Frontal cortex (tissue), 4 donors: Measurements from ENCODE around the gene ZDHHC12. TPM values are rescaled to one million over a fixed set of nuclear protein-coding genes. Genes with fewer than 3 reads are reported as not detected.

Experiments used
- DNase-seq, 2 donors: peaks; one replicate each; pipeline ENCODE4 v3.0.0; 2012; ENCODE audit warnings: low spot score in 2 of 2
- FAIRE-seq: peaks from 2 replicates; lab custom pipeline; 2012; peaks lifted over from hg19 to GRCh38; lab: Jason Lieb, UNC
- total RNA-seq: library from RNA; depleted of rRNA; stranded (reverse); fragments of >200 nt; gene quantifications from one replicate; pipeline ENCODE4 v1.2.3, GENCODE V29; 2014
- donor health status: control.
- donor health status: control.
- donor health status: control.

Gene ZDHHC12
- total RNA-seq, 1 donor from 2014 or later, result 1.2 TPM

DNA sequence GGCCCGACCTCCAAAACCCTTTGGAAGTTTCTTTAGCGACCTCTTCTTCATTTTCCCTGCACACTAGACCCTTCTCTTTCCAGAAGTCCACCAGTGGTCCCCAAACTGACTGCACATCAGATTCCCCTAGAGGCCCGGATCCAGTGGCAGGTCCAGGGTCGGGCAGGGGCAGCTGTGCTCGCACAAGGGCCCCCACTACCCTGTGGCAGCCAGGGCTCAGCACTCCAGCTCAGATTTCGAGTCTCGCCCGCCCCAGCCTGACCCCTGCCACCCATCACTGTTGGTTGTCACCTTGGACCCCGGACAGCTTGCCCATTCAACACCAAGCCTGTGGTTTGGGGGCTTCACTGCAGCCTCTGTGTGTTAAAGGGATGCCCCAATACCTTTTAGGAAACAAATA lies 7.8 kb upstream of the ZDHHC12 start:
- DNase-seq (no peak), FAIRE-seq (no peak)

DNA sequence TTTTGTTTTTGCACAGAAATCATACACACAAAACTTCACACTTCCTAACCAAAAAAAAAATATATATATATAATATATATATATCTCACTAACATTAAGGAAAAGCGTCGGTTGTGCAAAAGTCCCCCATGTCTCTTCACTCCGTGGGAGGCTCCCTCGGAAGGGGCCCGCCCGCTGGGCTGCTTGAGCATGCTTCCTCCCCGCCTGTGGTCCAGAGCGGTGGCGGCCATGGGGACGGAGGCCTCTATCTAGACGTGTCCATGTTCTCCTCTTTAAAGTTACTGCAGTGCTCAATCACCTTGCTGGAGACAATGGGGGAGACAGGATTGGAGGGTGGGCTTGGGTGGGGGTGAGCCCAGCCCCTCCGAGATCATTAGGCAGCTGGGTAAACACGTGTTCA lies 7.2 kb upstream of the ZDHHC12 start:
- DNase-seq (no peak), FAIRE-seq (no peak)

DNA sequence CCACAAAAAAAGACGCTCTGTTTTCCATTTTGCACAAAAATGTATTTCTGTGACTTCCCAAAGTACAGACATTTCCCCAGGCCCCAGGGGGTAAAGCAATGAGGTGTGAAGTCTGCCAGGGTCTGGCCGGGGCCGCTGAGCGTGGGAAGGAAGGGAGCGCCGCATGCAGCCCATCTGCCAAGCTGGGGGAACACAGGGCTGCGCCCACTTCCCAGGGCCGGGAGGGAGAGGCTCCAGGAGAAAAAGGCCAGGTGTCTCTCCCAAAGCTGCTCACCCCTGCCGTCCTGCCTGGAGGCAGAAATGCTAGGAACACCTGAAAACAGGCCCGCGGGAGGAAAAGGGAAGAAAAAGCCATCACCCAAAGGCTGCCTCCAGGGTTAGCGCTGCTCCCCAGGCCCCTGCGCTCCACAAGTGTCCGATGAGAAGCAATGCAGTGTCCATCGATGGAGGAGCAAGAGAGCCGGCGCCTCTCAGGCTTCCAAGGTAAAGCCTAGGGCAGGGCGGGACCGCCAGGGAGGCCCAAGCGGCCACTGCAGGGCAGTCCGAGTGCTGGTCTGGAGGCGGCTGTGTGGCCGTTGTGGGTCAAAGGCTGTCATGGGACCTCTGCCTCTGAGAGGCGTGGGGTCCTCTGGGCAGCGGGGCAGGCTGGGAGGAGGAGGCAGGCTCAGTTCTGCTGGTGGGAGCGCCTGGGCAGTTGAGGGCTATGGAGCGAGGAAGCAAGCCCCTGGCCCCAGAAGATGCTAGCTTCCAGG lies 6.0 kb upstream of the ZDHHC12 start:
- DNase-seq (no peak), FAIRE-seq (no peak)

DNA sequence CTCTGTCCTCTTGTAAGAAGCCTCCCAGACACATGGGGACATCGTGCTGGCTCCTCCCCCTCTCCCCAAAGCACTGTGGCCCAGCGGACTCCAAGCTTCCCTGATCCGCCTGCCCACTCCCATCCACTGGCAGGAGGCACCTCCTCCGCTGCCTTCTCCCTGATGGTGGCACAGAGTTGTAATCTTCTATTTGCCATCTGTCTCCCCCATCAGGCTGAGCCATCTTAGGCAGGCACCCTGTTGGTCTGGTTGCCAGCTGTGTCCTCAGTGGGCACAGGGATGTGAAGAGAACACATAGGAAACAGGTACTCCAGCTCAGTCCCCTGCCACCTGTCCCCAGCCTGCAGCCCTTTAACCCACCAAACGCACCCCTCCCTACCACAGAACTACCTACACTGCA lies 5.4 kb upstream of the ZDHHC12 start:
- FAIRE-seq, result no peak
- no peak for DNase-seq

DNA sequence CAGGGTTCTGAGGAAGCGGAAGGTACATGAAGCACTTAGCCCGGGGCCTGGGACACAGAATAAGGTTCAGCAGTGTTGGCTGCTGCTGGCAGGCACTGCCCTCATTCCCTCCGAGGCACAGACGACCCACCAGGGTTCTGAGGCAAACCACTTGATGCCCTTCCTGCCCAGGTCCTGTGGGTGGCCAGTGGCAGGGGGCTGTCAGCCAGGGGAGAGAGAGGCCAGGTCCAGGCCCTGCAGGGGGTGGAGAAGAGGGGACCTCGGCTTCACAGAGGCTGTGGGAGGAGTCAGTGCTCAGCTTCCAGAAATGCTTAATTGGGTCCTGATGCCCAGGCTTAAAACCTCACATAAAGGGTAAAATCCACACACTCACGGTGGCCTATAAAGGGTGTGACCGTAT lies 4.4 kb upstream of the ZDHHC12 start:
- DNase-seq (no peak), FAIRE-seq (no peak)

DNA sequence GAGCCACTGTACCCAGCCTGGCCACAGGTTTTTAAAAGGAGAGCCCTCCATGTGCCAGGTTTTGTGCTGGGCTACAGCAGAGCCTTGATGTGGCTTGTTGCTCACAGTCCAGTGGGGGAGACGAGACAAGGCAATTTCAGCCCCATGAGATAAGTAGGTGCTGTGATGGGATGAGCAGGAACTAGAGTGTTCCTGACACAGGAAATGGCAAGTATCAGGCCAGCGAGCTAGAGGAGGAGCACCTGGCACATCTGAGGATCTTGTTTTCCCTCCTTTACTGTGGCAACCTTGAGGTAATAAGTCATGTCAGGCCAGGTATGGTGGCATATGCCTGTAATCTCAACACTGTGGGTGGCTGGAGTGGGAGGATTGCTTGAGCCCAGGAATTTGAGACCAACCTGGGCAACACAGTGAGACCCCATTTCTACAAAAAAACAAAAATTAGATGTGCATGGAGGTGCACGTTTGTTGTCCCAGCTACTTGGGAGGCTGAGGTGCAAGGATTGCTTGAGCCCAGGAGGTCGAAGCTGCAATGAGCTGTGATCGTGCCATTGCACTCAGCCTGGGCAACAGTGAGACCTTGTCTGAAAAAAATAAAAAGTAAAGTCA lies 3.8 kb upstream of the ZDHHC12 start:
- FAIRE-seq (no peak), DNase-seq (no peak)

DNA sequence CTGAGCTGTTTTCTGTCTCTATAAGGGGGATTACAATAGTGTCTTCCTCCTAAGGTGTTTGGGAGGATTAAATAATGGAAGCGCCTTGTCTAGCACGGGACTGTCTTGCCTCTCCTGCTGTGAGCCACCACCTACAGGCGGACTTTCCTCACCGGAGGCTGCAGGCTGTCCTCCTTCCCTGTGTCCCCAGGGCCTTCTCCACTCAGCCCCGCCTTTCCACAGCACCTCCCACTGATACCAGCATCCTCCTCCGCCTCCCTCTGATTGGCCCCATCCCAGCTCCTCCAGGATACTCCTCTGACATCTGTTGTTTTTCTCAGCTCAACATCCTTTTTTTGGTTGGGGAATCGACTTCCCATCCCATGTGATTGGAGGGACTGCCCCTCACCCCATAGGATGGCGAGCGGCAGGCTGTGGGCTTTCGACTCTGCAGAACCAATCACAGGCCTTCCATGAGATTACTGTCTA lies 851 bp upstream of the ZDHHC12 start:
- DNase-seq, result peak; percentile 48 to 67
- FAIRE-seq, result no peak

DNA sequence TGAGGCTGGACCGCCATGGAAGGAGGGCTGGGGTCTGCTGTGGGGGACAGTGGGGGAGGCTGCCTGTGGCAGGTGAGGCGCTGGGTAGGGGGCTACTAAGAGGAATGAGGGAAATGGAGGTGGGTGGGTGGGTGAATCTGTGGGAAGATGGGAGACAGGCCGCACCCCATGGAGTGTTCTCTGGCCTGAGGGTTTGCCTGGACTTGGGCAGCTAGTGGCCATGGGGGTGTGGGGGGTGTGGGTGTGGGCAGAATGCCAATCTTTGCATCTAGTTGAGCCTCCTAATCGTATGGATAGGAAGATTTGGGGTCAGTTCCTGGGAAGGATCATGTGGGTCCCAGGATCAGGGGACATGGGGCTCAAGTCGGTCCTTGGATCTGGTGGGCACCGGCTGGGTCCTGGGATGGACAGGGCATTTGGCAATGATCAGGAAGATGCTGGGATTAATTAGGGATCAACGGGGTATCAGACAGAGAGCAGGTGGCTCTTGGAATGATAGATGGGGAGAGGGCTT lies 518 bp downstream of the ZDHHC12 start:
- DNase-seq (no peak), FAIRE-seq (no peak)

DNA sequence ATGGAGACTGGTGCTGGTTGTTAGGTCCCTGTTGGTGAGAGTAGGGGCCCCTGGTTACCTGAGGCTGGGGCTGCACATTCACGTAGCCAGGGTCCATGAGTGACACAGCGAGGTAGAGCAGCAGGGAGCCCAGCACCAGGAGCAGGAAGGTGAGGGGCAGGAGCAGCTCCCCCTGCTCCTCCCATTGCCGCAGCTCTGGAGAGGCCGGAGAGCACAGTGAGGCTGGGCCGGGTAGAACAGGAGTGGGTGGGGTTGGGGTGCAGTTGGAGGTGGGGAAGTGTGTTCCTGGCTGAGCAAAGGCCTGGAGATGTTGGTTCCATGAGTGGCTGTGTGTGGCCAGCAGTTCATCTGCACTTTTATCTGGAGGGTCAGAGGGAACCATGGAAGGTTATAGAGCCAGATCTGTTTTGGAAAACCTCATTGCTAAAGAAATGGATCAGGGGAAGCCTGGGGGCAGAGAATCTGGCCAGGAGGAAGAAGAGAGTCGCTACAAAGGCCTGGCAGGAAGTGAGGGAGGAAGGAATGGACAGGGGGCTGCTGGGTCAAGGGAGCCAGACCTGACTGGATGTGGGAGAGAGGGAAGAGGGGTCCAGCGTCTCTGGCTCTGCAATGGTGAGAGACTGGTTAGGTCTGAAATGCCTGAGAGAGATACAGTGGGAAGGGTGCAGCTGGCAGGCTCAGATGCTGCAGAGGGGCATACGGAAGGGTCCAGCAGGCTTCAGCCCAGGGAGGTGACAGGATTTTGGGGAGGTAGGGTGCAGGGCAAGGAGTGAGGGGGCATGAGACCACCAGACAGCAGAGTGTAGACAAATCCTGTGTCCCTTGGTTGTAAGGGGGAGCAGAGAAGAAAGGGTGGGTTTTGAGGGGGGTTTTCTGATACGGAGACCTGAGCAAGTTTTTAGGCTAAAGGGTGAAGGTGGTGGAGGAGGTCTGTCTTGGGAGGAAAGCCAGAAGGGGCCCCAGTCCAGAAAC lies 1.3 kb downstream of the ZDHHC12 start:
- DNase-seq (no peak), FAIRE-seq (no peak)

DNA sequence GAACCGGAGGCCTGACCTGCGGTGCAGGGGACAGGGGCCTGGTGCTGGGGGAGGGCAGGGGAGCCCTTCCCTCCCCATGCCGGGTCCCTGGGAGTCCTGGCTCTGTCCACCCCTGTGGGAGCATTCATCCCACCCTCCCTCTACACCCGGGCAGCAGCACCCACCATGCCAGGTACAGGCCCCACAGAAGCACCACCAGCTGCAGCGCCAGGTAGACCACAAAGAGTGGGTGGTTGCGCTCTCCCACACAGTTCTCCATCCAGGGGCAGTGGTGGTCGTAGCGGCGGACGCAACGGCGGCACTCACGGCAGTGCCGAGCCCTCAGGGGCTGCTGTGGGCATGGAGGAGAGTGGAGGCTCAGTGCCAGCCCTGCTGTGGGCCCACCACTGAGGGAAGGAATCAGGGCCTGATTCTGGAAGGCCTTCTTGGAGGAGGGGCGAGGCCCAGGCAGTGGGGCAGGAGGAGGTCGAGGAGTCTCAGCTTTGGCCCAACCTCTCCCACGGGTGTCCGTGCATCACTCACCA lies 2.4 kb downstream of the ZDHHC12 start:
- DNase-seq (no peak), FAIRE-seq (no peak)

DNA sequence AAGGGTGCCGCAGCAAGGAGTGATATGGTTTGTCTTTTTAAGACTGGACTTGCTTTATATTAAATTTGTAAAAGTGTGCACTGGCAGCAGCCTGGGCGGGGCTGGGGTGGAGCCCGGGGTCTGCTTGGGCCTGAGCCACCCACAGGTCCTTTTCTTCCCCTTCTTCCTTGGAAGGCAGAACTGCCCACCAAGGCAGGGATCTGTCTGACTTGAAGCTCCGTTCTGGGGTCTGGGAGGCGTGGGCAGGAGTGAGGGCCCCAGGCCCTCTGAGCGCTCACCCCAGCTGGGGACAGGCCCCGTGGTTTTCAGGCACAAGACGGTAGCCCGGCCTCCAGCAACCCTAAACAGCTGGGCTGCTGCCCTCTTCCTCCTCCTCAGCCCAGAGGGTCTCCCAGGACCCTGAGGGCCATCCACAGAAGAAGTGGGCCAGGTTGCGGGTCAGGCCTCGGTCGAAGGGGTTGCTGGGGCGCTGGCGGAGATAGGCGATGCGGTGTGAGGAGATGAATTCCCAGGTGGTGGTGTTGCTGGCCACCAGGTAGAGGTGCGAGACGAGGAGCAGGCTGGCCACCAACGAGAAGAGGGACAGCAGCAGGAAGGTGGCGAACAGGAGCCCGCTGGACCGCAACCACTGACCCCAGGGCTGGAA lies 3.0 kb downstream of the ZDHHC12 start:
- no peak for DNase-seq
- FAIRE-seq, result no peak

DNA sequence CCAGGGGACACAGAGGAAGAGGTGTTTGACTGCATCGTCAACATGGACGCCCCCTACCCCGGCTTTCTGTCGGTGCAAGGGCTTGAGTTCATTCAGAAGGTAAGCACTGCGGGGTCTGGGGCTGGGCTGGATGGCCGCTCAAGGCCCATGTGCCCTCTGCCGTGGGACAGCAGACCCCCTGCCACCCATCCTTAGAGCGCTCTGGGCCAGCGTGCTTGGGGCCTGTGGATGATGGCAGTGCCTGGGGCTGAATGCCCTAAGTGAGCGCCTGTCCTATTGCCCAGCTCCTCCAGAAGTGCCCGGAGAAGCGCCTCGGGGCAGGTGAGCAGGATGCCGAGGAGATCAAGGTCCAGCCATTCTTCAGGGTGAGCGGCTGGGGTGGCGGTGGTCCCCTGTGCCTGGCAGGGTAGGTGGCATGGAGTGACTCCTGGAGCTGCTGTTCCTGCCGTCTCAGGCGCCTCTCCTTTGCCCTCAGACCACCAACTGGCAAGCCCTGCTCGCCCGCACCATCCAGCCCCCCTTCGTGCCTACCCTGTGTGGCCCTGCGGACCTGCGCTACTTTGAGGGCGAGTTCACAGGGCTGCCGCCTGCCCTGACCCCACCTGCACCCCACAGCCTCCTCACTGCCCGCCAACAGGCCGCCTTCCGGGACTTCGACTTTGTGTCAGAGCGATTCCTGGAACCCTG lies 3.9 kb downstream of the ZDHHC12 start:
- FAIRE-seq (no peak), DNase-seq (no peak)

DNA sequence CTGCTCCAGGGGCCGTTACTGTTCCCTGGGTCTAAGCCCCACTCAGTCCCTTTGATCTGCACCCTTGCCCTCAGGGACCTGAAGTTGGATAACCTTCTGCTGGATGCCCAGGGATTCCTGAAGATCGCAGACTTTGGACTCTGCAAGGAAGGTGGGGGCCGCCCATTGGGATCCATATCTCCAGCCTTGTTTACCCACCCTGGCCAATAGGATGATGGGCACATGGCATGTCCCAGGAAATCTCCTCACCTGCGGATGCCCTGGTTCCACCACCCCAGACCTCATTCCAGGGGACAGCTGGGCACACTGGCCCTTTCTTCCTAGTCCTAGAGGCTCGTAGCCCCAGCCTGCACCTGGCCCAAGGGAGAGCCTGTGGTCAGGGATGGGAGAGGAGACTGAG lies 5.5 kb downstream of the ZDHHC12 start:
- FAIRE-seq, result no peak
- DNase-seq, result no peak

DNA sequence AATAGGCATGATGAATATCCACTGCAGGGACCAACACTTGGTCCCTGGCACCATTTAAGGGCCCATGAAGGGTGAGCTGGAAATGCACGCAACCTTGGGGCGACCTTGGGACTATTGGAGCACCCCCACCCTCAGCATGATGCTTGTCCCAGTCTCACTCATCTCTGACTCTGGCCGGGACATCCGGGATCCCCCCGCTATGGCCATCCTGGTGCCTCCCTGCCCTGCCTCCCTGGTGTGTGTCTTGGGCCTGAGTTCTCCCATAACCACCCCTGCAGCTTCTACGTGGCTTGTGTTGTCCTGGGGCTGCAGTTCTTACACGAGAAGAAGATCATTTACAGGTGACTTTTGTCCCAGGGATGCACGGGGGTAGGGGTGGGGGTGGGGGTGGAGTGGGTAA lies 5.9 kb downstream of the ZDHHC12 start:
- no peak for FAIRE-seq

DNA sequence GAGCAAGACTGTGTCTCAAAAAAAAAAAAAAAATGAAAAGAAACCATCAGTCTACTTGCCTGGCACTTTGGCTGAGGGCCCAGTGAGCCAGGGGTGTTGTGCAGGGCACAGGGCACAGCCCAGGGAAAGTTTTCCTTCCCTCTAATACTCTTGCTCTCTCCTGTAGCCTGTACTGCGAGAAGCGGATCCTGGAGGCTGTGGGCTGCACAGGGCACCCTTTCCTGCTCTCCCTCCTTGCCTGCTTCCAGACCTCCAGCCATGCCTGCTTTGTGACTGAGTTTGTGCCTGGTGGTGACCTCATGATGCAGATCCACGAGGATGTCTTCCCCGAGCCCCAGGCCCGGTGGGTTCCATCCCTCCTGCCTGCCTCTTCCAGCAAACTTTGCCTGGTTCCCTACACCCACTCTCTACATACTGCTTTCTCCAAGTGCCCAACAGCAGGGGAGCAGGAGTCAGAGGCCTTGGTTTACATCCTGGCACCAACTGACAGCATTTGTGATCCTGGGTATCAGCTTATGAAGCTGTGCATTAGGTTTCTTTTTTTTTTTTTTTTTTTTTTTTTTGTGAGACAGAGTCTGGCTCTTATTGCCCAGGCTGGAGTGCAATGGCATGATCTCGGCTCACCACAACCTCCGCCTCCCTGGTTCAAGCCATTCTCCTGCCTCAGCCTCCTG lies 7.2 kb downstream of the ZDHHC12 start:
- no peak for FAIRE-seq

More for the DNA sequence above, 5.9 kb downstream of the ZDHHC12 start:
- no peak for DNase-seq

DNA sequence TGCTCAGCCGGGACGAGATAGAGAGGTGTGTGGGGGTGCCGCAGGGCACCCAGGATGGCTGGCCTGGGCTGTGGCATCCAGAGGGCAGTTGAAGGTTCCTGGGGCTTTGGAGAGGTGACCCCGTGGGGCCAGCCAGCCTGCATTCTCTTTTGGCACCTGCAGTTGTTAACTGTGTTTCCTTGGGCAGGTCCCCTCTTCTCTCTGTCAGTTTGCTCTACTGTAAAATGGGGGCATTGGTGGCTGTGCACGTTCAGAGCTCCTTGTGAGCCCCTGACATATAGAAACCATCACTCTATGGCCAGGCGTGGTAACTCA lies 8.5 kb downstream of the ZDHHC12 start:
- DNase-seq (no peak), FAIRE-seq (no peak)

More for the DNA sequence above, 7.2 kb downstream of the ZDHHC12 start:
- no peak for DNase-seq

DNA sequence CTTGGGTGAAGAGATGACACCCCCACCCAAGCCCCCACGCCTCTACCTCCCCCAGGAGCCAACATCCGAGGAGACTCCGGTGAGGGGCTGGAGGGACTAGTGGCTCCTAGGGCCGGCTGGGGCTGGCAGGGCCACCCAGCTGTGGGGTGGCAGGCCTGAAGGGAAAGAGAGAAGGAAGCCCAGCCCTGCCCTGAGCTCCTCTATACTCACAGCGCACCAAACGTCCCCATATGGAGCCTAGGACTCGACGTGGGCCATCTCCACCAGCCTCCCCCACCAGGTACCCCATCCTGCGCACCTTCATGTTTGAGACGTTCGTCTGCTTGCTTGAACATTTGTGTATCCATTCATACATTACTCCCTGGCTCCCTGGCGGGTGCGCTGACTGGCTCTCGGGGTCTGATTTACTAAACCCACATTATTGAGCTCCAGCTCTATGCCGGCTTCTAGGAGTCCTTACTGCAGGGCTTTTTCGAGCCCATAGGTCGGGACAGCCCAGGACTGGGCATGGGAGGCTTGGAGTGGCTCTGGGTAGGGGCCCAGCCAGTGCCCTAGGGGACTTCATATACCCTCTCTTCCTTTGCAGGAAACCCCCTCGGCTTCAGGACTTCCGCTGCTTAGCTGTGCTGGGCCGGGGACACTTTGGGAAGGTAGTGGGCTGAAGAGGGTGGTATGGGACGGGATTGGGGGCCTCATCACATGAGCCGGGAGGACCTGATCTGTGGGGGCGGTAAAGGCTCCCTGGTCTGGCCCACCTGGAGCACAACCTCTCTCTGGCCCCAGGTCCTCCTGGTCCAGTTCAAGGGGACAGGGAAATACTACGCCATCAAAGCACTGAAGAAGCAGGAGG lies 9.1 kb downstream of the ZDHHC12 start:
- FAIRE-seq (no peak), DNase-seq (no peak)
